ENCODE results near the gene SEL1L2.

- TF ChIP-seq POLR2A (IDR thresholded peaks at IDR 0.05; ENCODE audit: low read length) (no peak), GATA1 (IDR thresholded peaks at IDR 0.05; ENCODE audit: low read depth, low read length) (no peak)
Measured at GRCh38 chr20:13799974-13800373, 190.4 kb downstream of the SEL1L2 start.

Data from erythroblast (primary cell).